HepG2 (cell line): ENCODE results near the gene DAD1.

ENCODE experiments used
- EZH2 ChIP-seq: conservative IDR thresholded peaks from 2 replicates; pipeline ENCODE4 v1.6.1; 2012; ENCODE audit warnings: mild to moderate bottlenecking, low read depth, low read length, moderate library complexity
- TF ChIP-seq, protein P1 (sequence below): sonication (generic); formaldehyde crosslinking; IDR thresholded peaks from 2 replicates; pipeline ENCODE4 v1.9.0; 2022; ENCODE audit warnings: missing genetic modification reagents, mild to moderate bottlenecking, borderline replicate concordance
- TF ChIP-seq, protein P2 (sequence below): sonication (generic); formaldehyde crosslinking; IDR thresholded peaks from 2 replicates; pipeline ENCODE4 v1.5.0; 2020; ENCODE audit warnings: mild to moderate bottlenecking, missing genetic modification reagents, moderate library complexity

DNA sequence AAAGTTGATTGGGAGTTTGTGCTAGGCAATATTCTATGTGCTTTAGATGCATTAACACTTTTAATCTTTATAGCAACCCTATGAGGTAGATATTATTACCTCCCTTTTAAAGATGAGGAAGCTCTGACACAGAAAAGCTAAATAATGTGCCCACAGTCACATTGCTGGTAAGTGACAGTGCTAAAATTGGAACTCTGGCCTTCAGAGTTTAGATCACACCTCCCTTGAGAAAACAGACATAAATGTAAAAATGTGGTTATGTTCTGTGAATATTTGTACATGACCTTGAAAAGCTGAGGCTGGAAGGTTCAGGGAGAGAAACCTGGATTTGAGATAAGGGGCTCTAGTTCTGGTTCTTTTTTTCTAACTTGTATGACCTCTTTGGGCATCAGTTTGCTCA, 11.0 kb upstream of the DAD1 start:
- TF ChIP-seq EZH2 = no peak
- TF ChIP-seq, protein P1, sequence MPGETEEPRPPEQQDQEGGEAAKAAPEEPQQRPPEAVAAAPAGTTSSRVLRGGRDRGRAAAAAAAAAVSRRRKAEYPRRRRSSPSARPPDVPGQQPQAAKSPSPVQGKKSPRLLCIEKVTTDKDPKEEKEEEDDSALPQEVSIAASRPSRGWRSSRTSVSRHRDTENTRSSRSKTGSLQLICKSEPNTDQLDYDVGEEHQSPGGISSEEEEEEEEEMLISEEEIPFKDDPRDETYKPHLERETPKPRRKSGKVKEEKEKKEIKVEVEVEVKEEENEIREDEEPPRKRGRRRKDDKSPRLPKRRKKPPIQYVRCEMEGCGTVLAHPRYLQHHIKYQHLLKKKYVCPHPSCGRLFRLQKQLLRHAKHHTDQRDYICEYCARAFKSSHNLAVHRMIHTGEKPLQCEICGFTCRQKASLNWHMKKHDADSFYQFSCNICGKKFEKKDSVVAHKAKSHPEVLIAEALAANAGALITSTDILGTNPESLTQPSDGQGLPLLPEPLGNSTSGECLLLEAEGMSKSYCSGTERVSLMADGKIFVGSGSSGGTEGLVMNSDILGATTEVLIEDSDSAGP (CRISPR knock-in tag) = no peak
- TF ChIP-seq, protein P2, sequence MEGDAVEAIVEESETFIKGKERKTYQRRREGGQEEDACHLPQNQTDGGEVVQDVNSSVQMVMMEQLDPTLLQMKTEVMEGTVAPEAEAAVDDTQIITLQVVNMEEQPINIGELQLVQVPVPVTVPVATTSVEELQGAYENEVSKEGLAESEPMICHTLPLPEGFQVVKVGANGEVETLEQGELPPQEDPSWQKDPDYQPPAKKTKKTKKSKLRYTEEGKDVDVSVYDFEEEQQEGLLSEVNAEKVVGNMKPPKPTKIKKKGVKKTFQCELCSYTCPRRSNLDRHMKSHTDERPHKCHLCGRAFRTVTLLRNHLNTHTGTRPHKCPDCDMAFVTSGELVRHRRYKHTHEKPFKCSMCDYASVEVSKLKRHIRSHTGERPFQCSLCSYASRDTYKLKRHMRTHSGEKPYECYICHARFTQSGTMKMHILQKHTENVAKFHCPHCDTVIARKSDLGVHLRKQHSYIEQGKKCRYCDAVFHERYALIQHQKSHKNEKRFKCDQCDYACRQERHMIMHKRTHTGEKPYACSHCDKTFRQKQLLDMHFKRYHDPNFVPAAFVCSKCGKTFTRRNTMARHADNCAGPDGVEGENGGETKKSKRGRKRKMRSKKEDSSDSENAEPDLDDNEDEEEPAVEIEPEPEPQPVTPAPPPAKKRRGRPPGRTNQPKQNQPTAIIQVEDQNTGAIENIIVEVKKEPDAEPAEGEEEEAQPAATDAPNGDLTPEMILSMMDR (CRISPR knock-in tag) = no peak
